ENCODE data around the gene UBL4A.

Gene UBL4A

DNA sequence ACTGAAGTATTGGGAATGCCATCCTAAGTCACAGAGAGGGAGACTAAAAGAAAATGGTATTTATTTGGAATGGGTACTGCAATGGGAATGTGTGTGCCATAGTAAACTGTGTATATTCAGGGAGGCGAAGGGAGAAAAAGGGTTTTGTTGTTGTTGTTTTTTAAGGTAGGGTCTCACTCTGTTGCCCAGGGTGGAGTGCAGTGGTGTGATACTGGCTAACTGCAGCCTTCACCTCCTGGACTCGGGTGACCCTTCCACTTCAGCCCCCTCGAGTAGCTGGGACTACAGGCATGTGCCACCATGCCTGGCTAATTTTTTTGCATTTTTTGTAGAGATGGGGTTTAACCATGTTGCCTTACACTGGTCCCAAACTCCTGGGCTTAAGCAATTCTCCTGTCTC, 8.3 kb upstream of the UBL4A start:
- Mint-ChIP-seq H3K9me3 (no peaks in the 10 kb centered on the region), H3K4me1 (ENCODE audit: low read depth) (peaks cover 3% of the 10 kb centered on the region), H3K36me3 (ENCODE audit: low read depth) (peaks cover under 1% of the 10 kb centered on the region), H3K27me3 (ENCODE audit: low read depth) (no peaks in the 10 kb centered on the region), H3K27ac (no peak overlapping the region), H3K4me3 (no peak overlapping the region)

DNA sequence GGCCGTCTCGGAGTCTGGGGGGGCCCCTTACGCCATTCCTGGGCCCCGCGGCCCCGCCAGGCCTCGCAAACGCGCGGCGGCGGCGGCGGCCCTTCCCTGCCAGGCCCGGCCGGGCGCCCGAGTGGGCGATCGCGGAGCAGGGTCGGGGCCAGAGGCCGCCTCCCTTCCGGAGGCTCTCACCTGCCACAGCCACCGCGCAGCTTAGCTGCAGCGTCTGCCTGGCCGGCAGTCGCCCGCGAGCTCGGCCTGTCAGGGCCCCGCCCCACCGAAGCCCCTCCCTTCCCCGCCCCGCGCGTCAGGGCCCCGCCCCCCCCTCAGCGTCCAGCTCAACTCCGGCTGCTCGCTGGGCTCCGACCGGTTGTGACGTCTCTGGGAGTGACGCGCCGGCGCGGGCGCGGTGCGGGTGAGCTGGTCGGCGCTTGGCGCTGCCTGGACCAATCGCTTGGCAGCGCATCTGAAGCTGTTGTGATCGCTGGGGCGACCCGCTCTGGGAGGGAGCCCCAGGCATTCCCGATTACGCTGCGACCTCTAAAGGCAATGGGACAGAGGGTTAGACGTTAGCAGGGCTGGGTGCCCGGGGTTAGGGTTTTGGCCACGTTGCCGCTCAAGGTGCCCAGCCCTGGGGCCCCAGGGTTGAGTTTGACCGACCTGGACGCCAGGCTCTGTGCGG, 4.1 kb upstream of the UBL4A start, which contains the start of gene SLC10A3:
Gene SLC10A3 (minus strand): TSS at position 216 of the 670 bp plus-strand sequence. CDS start 1,689 bp downstream, outside the sequence.
- H3K27me3 Mint-ChIP-seq (ENCODE audit: low read depth) = no peaks in the 10 kb centered on the region
- peaks cover 11% of the 10 kb centered on the region for H3K4me1 Mint-ChIP-seq (ENCODE audit: low read depth)
- H3K27ac Mint-ChIP-seq = peak within 1 kb of the TSS; percentile 93
- peaks cover 8% of the 10 kb centered on the region for H3K36me3 Mint-ChIP-seq (ENCODE audit: low read depth)
- H3K4me3 Mint-ChIP-seq = peak within 1 kb of the TSS; percentile 89
- no peaks in the 10 kb centered on the region for H3K9me3 Mint-ChIP-seq

DNA sequence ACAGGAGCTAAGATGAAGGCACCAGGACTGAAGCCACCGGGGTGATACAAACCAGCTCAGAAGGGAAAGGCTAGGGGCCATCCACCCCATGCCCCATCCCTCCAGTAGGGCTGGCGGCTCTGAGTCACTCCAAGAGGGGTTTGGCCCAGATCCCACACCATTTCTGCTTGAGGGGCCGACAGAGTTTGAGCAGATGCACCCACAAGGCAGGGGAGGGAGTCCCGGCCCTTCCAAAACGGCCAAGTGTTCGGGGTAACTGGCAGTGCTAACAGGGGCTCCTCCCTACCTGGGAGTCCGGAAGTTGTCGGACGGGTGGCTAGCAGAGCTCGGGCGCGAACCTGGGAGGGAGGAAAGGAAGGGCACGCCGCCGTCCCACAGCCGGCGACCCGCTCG, 3.6 kb upstream of the UBL4A start:
- no peaks in the 10 kb centered on the region for H3K27me3 Mint-ChIP-seq (ENCODE audit: low read depth)
- H3K4me1 Mint-ChIP-seq (ENCODE audit: low read depth) = peaks cover 11% of the 10 kb centered on the region
- H3K27ac Mint-ChIP-seq = peak overlapping the region; percentile 83
- peak overlapping the region; percentile 89 for H3K4me3 Mint-ChIP-seq
- no peaks in the 10 kb centered on the region for H3K9me3 Mint-ChIP-seq
- H3K36me3 Mint-ChIP-seq (ENCODE audit: low read depth) = peaks cover 8% of the 10 kb centered on the region

DNA sequence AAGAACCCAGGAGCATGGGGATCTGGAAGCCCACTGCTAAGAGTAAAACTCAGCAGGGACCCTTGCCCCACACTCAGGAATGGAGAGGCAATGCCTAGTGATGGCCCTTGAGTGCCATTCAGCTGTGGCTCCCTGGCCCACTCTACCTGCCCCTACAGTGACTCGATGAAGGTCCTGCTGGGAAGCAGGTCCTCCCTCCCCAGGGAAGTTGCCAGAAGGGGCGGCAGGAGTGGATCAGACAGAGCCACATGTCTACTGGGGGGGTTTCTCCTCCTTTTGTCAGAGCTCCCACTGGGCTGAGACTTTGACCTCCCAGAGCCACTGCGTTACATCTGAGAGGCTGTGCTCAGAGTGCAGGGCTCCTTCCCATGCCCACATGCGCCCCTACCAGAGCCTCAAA, 2.8 kb upstream of the UBL4A start:
- Mint-ChIP-seq H3K36me3 (ENCODE audit: low read depth) (peaks cover 10% of the 10 kb centered on the region), H3K27ac (peak overlapping the region; percentile 83), H3K4me3 (peak overlapping the region; percentile 89), H3K27me3 (ENCODE audit: low read depth) (no peaks in the 10 kb centered on the region), H3K4me1 (ENCODE audit: low read depth) (peaks cover 11% of the 10 kb centered on the region), H3K9me3 (no peaks in the 10 kb centered on the region)

DNA sequence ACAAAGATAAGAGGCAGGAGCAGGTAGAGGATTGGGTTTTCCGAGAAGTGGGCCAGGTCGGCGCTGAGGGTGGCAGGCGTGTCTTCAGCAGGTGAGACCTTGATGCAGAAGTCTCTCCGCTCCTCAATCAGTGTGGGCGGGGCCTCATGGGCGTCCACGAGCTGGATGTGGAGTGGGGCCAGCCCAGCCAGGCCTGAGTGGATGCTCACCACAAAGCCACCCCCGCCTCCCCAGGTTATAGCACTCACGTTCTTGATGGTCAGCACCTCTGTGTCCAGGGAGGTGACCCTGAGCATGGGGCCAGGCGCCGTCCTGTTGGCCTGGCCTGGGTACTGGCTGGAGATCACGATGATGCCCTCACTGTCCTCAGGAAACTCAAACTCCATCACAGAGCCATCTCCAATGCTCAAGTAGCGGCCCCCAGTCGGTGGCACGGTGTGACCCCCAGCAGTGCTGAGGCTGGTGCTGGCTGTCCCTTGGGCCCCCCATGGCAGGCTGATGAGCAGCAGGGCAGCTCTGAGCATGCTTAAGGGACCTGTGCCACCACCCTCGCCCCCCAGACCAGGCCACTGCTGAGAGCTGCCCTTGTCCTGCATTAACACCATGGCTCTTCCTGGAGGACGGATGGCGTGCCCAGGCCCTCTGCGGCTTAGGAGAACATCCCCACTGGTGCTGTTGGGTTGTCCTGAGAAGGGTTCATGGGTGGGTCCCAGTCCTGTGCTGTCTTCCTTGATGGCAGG, 2.1 kb upstream of the UBL4A start:
- H3K27me3 Mint-ChIP-seq (ENCODE audit: low read depth) = no peaks in the 10 kb centered on the region
- H3K4me1 Mint-ChIP-seq (ENCODE audit: low read depth) = peaks cover 11% of the 10 kb centered on the region
- H3K9me3 Mint-ChIP-seq = no peaks in the 10 kb centered on the region
- H3K36me3 Mint-ChIP-seq (ENCODE audit: low read depth) = peaks cover 11% of the 10 kb centered on the region
- no peak overlapping the region for H3K4me3 Mint-ChIP-seq
- no peak overlapping the region for H3K27ac Mint-ChIP-seq

DNA sequence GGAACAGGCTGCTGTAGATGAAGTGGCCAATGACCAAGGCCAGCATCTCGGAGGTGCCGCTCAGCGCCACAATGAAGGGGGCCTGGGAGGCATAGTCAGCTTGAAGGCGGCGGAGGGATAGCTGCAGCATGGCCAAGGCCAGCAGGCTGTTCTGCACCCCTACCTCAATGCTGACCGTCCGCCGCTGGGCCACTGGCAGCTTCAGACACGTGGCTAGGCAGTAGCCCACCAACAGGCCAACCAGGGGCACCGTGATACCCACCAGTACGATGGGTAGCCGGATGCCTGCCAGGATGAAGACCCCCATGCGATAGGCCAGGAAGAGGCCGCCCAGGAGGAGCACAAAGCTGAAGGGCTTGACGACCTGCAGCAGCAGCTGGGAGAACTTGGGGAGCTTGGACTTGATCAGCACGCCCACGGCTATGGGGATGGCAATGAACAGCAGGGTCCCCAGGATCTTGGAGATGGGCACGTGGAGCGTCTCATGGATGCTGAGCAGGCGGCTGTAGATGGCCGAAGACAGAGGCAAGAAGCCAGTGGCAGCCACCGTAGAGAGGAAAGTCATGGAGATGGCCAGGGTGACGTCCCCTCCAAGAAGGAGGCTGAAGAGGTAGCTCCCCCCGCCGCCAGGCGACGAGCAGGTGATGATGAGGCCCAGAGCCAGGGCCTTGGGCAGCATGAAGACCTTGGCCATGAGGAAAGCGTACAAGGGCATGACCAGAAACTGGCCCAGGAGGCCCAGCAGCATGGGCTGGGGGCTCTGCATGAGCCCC, 1.3 kb upstream of the UBL4A start:
- H3K27me3 Mint-ChIP-seq (ENCODE audit: low read depth) = no peaks in the 10 kb centered on the region
- no peaks in the 10 kb centered on the region for H3K9me3 Mint-ChIP-seq
- no peak overlapping the region for H3K27ac Mint-ChIP-seq
- H3K4me1 Mint-ChIP-seq (ENCODE audit: low read depth) = peaks cover 13% of the 10 kb centered on the region
- H3K36me3 Mint-ChIP-seq (ENCODE audit: low read depth) = peaks cover 13% of the 10 kb centered on the region
- H3K4me3 Mint-ChIP-seq = peak overlapping the region; percentile 72

DNA sequence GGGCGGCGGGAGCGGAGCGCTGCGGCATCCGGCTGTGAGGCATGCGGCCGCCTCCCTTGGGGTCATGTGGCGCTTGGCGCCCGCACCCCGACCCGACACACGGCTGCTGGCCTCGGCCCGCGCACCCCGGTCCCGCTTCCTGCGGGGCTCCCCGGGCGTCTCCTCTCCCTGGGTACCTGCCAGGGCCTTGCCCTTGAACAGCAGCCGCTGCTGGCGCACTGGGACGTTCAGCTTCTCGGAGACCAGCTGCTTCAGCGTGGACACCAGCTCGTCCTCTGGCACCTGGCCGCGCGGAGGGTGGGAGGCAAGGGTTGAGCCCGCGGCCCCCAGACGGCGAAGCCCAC, 391 bp downstream of the UBL4A start:
- Mint-ChIP-seq H3K36me3 (ENCODE audit: low read depth) (peaks cover 16% of the 10 kb centered on the region), H3K9me3 (no peaks in the 10 kb centered on the region), H3K4me1 (ENCODE audit: low read depth) (peaks cover 11% of the 10 kb centered on the region), H3K27me3 (ENCODE audit: low read depth) (no peaks in the 10 kb centered on the region), H3K27ac (no peak overlapping the region), H3K4me3 (peak overlapping the region; percentile 21)

DNA sequence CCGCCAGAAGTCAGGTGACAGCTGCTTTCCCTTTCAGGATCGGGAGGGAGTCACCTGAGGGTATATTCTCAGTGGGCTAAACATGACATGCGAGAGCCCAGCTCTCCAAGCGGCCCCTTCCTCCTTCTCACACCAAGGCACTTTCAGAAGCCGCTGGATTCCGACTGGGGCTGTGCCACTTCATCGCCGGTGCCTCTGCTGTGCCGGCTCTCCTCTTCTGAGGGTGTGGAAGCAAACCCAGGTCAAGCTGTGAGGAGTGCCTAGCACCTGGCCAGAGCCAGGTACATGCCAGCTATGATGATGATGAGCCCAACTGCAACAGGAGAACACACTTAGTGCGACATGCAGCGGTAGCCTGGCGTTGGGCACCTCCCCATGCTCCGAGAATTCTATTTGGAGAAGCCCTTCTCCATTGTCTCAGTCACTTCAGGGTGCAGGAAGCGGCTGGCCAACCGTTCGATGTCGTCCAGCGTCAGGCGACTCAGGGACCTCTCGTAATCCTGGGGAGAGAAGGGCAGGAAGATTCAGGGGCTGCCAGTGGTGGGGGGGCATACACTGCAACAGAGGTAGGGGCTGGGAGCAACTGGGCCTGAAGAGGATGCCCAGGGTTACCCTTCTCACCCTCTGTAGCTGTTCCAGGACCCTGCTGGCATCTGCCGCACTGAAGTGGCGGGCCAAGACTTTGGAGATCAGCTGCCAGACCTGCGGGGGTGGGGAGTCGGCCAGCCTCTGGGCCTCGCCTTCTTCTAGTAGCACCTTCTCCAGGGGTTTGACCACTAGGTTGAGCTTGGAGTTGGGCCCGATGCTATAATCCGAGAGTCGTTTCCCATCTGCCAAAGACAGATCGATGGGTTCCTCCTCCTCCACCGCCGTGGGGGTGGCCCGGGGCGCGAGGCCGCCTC, 1.0 kb downstream of the UBL4A start:
- Mint-ChIP-seq H3K27me3 (ENCODE audit: low read depth) (no peaks in the 10 kb centered on the region), H3K4me1 (ENCODE audit: low read depth) (peaks cover 11% of the 10 kb centered on the region), H3K9me3 (no peaks in the 10 kb centered on the region), H3K36me3 (ENCODE audit: low read depth) (peaks cover 16% of the 10 kb centered on the region), H3K4me3 (peak overlapping the region; percentile 68), H3K27ac (peak overlapping the region; percentile 57)

DNA sequence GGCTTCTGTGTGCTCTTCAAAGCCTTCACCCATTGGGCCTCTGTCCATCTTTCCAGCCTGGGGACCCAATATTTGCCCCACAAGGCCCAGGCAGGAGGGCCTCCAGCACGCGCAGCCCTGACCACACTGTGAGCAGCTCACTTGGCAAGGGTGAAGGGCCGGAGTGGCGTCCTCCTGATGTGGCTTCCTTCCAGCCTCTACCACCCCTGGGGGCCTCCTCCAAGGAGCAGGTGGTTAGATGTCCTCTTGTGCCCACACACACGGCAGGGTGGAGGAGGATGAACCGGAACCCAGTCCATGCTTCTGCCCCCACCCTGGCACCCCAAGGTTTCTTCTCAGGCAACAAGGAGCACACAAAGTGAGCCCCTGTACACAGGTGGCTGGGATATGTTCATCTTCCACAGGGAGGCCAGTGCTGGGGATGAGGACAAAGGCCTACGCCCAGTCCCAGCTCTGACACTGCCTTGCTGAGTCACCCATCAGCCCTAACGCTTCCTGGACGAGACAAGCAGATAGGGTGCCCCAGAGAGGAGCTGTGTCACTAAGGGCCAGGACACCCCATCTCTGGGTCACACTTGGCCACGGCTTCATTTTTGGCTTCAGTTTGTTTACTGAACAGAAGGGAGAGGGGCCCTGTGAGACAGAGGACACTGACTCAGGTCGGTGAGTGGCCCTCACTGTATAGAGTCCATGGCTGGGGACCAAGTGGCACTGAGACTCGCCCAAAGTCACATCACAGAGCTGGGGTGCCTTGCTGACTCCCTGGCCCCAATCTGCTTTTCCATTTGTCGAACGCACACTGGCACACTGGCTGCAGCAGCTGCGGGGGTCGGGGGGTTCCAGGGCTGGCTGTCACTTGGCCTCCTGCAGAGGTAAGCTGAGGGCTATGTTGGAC, 1.9 kb downstream of the UBL4A start:
- no peaks in the 10 kb centered on the region for H3K9me3 Mint-ChIP-seq
- no peak overlapping the region for H3K27ac Mint-ChIP-seq
- no peaks in the 10 kb centered on the region for H3K27me3 Mint-ChIP-seq (ENCODE audit: low read depth)
- peaks cover 8% of the 10 kb centered on the region for H3K4me1 Mint-ChIP-seq (ENCODE audit: low read depth)
- H3K36me3 Mint-ChIP-seq (ENCODE audit: low read depth) = peaks cover 14% of the 10 kb centered on the region
- no peak overlapping the region for H3K4me3 Mint-ChIP-seq

DNA sequence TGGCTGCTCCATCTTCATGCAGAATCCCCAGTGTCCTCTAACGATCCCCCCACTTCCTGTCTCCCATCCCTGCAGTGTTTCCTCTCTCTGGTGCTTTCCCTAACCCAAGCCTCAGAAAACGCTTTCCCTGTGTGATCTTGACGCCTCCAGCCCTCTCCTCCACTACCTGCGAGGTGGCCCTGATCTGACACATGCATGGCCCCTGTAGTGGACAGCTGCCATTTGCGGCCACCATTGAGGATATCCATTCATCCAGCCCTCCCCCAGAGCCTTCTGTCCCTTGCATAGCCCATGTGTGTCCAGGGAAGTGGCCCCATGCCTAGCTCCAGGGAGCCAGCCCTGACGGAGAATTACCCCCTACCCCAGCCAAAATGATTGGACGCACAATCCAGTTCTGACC, 3.1 kb downstream of the UBL4A start:
- no peaks in the 10 kb centered on the region for H3K27me3 Mint-ChIP-seq (ENCODE audit: low read depth)
- no peak overlapping the region for H3K4me3 Mint-ChIP-seq

DNA sequence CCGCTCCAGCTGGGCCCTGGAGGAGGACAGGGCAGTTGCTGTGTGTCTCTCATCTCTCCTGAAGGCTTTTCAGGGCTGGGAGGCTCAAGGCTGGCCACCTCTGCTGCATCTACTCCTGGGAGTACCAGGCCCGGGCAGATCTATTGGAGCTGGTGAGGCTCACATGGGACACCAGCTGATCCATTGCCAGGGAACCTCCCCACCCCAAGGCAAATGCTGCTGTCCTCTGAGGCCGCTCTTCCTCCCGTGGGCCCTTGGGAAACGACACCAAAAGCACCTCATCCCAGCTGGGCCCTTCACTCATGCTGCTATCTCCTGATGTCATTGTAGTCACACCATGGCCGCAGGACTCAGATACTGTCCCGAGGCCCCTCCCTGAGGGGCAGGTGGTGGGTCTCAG, 3.6 kb downstream of the UBL4A start:
- H3K27me3 Mint-ChIP-seq (ENCODE audit: low read depth) = no peaks in the 10 kb centered on the region
- peaks cover 10% of the 10 kb centered on the region for H3K36me3 Mint-ChIP-seq (ENCODE audit: low read depth)
- no peak overlapping the region for H3K27ac Mint-ChIP-seq
- H3K4me3 Mint-ChIP-seq = no peak overlapping the region
- no peaks in the 10 kb centered on the region for H3K9me3 Mint-ChIP-seq
- peaks cover 6% of the 10 kb centered on the region for H3K4me1 Mint-ChIP-seq (ENCODE audit: low read depth)

More for the DNA sequence above, 3.1 kb downstream of the UBL4A start:
- Mint-ChIP-seq H3K4me1 (ENCODE audit: low read depth) (peaks cover 8% of the 10 kb centered on the region), H3K36me3 (ENCODE audit: low read depth) (peaks cover 14% of the 10 kb centered on the region), H3K9me3 (no peaks in the 10 kb centered on the region), H3K27ac (peak overlapping the region; percentile 26)

DNA sequence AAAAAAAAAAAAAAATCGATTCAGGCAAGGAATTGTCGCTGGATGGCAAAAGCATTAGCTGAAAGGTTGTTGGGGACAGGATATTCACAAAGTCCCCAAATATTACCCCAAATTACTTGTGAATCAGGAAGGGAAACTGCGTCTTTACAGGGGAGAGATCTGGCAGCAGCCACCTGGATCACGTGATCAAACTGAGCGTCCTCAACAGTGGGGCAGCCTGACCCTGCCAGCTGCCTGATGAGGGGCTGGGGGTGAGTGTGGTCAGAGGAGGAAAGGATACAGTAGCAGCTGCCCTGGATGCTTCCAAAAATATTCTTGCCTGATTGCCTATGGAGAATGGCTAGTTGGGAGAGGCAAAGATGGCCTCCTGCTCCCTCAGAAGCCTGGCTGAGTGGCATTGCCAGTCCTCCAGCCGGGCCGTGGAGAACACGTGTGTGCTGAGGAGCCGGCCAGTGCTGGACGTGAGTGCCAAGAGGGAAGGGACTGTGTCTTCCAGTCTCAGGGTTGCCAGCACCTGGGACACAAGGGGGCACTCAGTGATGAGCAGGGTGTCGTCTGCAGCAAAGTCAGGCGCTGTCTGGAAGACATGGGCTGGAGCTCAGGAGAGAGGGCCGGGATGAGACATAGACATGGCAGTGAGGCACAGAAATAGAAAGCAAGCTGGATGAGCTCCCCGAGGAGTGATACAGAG, 4.4 kb downstream of the UBL4A start:
- Mint-ChIP-seq H3K4me3 (no peak overlapping the region), H3K4me1 (ENCODE audit: low read depth) (peaks cover 9% of the 10 kb centered on the region), H3K36me3 (ENCODE audit: low read depth) (peaks cover 8% of the 10 kb centered on the region), H3K9me3 (no peaks in the 10 kb centered on the region), H3K27me3 (ENCODE audit: low read depth) (no peaks in the 10 kb centered on the region), H3K27ac (no peak overlapping the region)

DNA sequence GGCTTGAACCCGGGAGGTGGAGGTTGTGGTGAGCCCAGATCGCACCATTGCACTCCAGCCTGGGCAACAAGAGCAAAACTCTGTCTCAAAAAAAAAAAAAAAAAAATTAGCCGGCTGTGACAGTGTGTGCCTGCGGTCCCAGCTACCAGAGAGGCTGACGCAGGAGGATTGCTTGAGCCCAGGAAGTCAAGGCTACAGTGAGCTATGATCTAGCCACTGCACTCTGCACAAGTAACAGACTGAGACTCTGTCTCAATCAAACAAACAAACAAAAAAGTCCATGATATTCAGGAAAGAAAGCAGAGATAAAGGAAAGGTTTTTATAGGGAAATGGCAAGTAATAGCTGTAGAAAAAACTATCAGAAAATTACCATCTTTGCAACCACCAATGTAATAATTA, 5.2 kb downstream of the UBL4A start:
- Mint-ChIP-seq H3K4me3 (no peak overlapping the region), H3K9me3 (no peaks in the 10 kb centered on the region)

More for the DNA sequence above, 5.2 kb downstream of the UBL4A start:
- Mint-ChIP-seq H3K27me3 (ENCODE audit: low read depth) (no peaks in the 10 kb centered on the region), H3K27ac (no peak overlapping the region), H3K4me1 (ENCODE audit: low read depth) (peaks cover 11% of the 10 kb centered on the region), H3K36me3 (ENCODE audit: low read depth) (peaks cover 8% of the 10 kb centered on the region)

All from T-helper 1 cell treated with Interleukin-12 subunit alpha and Interleukin-12 subunit beta and Interleukin-4 antibody, amounts not matched to agents 30 μg/mL and 1 μg/mL, for 36 hours (primary cell).